ENCODE results near the gene DYNLT5.

DNA sequence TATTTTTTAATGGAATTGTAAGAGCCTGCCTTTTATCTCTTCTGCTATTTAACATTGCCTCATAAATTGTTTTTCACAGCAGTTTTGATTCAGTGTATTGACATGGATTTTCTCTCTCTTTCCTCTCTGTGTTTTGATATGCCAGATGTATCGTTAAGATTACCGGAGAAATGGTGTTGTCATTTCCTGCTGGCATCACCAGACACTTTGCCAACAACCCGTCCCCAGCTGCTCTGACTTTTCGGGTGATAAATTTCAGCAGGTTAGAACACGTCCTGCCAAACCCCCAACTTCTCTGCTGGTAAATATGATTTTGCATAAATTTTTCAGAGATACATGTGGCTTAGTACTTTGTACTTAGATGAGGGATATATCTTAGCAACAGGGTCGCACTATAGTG, 23.1 kb upstream of the DYNLT5 start:
- TF ChIP-seq CTCF (IDR thresholded peaks at IDR 0.05) (no peak), EZH2 (IDR thresholded peaks at IDR 0.05; ENCODE audit: borderline replicate concordance, insufficient read depth, low read depth, low read length, poor library complexity, severe bottlenecking) (no peak)

All from B cell (primary cell).